Measurements from ENCODE around the gene SLC5A11.
"Not testable (repeated sequence)": the region's sequence is repeated elsewhere in the genome, so short reads cannot be mapped to it uniquely, and the experiment has no call there.

The SLC5A11 gene

GRCh38 chr16:24845726-24846547, at the start of gene SLC5A11:
Gene SLC5A11, plus strand, starts transcription at chr16:24845963. Its CDS starts 12,681 bp downstream, at chr16:24858644.
- DNase-seq = no peak

DNA sequence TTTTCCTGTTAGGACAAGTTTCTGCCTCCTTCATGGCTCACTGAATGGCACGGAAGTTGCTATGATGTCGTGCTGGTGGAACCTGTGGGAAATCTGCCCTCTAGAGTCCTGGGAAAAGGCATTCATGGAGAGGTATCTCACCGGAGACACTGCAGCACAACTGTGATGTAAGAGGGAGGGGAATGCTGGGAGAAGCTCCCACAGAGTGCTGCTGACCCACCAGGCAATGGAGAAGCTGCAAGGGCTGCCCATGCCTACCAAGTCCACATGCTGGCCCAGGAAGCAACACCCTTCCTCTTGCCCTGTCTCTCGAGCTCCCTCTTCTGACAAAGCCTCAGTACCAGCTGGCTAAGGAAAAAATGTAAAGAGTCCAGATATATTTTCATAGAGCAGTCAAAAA, 45.2 kb upstream of the SLC5A11 start:
- no peak for DNase-seq

DNA sequence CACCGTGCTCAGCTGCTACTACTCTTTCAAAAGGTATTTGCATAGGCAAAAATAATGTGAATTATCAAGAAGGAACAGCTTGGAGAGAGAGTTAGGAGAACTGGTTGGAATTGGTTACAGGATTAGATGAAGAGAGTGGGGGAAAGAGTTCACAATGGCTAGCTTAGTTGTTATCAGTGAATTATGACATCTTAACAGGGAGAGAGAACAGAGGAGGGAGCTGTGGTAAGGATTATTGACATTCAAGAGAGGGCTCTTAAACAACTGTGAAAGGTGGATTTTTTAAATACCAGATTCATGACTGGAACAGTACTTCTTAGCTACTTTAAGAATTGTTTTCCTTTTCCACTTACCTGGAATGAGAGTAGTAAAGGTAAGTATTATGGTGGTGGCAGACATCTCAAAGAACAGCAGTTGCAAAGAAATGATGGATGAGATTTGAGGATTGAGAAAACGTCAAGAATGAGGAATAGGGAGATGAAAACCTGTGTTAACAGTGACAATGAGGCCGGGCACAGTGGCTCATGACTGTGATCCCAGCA, 43.9 kb upstream of the SLC5A11 start:
- no peak for DNase-seq

GRCh38 chr16:24805484-24805883, 40.3 kb upstream of the SLC5A11 start:
- DNase-seq = no peak

- no peak for DNase-seq
Observed at GRCh38 chr16:24807301-24807700, 38.5 kb upstream of the SLC5A11 start.

DNA sequence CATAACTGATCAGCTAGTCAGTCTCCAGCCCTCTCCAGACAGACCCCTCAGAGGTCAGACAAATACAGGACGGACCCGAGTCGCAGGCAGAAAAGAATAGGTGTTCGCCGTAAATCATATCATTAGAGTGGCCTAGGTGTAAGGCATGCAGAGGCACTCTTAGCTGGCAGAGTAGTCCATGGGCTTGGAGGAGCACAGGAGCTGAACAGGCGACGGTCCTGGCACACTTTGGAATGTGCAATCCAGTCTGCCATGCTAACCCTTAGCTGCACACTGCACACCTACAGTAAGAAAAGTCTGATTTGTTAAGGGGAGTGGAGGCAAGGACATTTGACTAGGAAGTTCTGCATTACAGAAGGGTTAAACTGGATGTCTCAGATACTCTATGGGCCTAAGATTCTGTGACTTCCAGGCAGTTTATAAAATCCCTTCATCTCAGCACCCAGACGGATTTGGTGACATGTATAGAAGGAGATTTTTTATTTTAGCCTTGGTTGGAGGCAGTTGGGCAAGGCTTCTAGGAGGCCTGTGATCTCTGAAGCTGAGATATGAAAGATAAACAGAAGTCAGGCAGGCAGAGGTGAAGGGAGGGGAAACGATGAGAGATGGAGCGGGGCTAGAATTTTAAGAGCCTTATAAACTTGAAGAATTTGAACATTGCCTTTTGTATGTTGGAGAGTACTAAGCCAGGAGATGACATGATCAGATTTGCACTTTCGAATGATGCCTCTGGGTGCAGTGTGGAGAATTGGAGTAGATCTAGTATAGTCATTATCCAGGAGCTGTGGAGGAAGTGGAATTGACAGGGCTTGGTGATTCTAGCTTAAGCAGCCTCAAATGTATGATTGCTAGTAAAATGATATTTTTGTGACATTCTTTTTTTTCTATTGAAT, 34.6 kb upstream of the SLC5A11 start:
- no peak for DNase-seq

- not testable (repeated sequence) for DNase-seq
Observed at GRCh38 chr16:24812813-24813212, 33.0 kb upstream of the SLC5A11 start.

GRCh38 chr16:24815021-24815420, 30.7 kb upstream of the SLC5A11 start:
- DNase-seq = no peak

DNA sequence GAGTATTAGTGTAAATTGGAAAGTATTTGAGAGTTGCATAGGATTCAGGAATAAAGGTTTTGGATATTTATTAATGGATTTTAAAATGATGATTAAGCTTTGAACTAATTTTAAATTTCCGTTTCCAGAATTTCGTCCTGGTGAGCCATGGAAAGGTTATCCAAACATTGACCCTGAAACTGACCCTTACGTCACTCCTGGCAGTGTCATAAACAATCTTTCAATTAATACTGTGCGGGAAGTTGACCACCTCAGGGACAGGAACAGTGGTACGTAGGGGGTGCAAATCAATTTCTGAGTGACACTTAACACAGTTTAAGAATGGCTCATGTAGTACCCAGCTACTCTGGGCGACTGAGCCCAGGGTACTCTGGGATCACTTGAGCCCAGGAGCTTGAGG, 29.1 kb upstream of the SLC5A11 start:
- DNase-seq = no peak

GRCh38 chr16:24819462-24820040, 26.2 kb upstream of the SLC5A11 start:
- no peak for DNase-seq

DNA sequence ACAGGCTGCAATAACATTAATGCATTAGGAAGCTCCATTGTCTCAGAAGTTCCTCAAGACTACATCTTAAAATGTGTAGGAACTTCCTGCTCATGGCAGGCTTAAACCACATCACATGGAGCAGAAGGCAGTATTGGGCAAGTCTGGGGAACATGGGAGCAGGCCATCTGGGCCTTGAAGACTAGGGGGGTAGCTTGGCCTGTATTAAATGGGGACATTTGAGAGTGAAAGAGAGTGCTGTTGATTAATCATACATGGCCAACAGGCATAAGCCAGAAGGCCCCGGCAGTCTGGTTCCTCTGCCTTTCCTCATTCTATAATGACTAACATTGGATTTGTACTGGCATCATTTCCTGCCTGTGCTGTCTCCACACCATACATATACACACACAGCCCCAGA, 25.2 kb upstream of the SLC5A11 start:
- no peak for DNase-seq

DNA sequence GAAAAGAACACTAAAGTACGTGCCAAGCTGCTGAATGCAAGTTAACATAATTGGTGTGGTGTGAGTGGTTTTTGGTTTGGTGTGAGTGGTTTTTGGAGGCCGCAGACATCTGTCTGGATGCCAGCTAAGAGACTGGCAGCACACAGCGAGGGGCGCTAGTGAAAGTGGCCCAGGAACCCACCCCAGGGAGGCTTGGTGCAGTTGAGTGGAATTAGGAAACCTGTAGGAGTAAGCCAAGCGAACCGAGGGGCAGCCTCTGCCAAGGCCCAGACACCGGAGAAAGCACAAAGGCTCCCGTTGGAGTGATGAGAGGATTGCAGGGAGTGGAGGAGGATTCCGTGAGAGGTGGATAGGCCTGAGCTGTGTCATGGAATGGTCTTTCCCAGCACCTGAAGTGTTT, 24.6 kb upstream of the SLC5A11 start:
- DNase-seq = no peak

DNA sequence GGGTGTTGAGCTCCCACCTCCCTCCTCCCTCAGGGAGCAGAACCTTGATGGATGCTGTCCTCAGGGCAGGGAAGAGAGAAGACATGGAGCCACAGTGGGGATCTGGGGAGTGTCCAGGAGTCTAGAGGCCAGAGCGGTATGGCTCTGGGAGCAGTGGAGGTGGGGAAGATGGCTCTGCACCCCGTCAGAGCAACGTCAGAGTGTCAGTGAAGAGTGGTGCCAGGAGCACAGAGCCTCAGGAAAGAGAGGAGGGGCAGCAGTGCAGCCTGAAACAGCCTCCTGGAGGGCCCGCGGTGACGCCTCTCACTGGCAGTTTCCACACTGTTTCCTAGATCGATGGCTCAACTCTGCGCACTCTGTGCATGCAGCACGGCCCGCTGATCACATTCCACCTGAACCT, 23.2 kb upstream of the SLC5A11 start:
- no peak for DNase-seq

DNA sequence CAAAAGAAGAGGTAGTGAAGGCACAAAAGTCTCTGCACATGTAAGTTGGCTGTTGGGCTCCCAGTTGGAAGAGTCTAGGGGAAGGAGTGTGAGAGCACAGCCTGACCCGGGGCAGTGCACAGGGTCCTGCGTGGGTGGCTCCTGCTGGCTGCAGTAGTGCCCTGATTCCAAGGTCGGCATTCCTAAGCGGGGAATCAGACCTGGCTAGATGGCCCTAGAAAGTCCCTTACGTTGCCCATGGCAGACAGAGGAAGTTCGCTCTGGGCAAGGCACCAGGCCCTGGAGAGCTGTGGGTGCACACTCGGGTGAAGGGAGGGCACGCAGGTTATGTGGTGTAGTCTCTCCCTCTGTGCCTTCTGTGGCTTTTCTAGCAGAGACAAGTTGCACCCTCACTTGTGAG, 22.8 kb upstream of the SLC5A11 start:
- DNase-seq = no peak

GRCh38 chr16:24825696-24826095, 20.1 kb upstream of the SLC5A11 start:
- no peak for DNase-seq

DNA sequence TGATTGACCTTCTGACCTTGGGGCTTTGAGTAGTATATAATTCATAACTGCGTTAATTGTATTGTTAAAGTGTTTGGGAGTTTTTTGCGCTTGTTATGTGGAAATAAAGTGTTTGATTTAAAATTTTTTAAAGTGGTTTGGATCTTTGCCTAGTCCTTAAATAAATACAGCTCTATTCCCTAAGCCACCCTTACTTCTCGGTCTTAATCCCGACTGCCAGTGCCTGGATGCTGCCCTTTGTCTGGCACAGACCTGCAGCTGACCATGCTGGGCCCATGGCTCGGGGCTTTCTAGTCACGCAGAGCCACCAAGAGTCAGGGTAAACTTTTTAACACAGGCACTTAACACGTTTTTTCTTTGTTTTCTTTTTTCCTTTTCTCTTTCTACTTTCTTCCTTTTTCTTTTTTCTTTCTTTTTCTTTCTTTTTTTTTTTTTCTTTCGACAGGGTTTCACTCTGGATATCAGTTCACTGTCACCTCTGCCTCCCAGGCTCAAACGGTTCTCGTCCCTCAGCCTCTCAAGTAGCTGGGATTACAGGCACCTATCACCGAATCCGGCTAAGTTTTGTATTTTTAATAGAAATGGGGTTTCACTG, 19.6 kb upstream of the SLC5A11 start:
- DNase-seq = no peak

- DNase-seq = no peak
Observed at GRCh38 chr16:24826817-24827566, 18.8 kb upstream of the SLC5A11 start.

- no peak for DNase-seq
Observed at GRCh38 chr16:24829153-24829552, 16.6 kb upstream of the SLC5A11 start.

DNA sequence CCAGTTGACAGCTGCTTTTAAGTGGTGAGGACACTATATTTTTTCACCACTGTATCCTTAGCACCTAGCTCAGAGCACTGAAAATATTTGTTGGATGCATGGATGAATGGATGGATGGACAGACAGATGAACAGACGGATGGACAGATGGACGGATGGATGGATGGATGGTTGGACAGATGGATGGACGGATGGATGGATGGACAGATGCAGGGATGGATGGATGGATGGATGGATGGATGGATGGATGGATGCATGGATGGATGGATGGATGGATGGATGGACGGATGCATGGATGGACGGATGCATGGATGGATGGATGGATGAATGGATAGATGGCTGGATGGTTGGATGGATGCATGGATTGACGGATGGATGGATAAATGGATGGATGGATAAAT, 12.4 kb upstream of the SLC5A11 start:
- no peak for DNase-seq

DNA sequence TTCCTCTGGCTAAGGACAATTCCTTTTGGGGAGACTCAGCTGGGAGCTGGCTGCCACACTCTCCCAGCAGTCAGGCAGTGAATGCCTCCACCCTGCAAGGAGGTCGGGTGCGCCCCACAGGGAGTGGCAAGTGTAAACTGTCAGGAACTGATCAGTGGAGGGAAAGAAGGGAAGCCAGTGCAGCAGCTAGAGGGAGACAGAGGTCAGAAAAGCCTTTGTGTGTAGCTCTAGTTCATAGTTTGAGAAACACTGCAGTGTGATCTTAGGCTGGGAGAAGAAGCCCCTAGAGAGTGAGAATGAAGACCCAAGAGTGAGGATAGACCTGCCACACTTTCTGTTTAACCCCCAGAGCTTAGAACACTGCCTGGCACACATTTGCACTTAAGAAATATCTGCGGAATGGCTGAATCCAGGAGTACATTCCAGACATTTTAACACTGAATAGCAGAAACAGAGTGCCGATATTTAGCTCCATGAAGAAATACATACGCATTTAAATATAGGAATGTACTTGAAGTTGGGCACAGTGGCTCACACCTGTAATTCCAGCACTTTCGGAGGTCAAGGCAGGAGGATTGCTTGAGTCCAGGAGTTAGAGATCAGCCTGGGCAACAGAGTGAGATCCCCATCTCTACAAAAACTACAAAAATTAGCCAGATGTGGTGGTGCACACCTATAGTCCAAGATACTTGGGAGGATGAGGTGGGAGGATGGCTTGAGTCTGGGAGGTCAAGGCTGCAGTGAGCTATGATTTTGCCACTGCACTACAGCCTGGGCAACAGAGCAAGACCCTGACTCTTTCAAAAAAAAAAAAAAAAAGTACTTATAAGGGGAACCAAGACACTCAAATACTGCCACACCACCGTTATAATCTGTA, 11.1 kb upstream of the SLC5A11 start:
- DNase-seq = no peak

GRCh38 chr16:24836836-24837235, 8.9 kb upstream of the SLC5A11 start:
- no peak for DNase-seq
